A549 (cell line): ENCODE data around the gene MYOG. TPM values are rescaled to one million over a fixed set of nuclear protein-coding genes. Genes with fewer than 3 reads are reported as not detected.

Experiments
- ATAC-seq, 2 experiments: fragments of 200-7000 bp in 1 of 2; fragments of >200 bp in 1 of 2; cut with Nextera tagmentation in 1 of 2; cut with Tn5 transposase in 1 of 2; 3 replicates each; pipeline versions ENCODE4 v1.8.0 to v1.9.1; 2018 to 2020; ENCODE audit warnings: mild to moderate bottlenecking in 1 of 2, moderate library complexity in 1 of 2
- CTCF ChIA-PET: fragments of 300-600 bp; sonication (Branson Sonifier 250); formaldehyde crosslinking; extraction: SDS; loops from one replicate; lab custom pipeline; 2021; ENCODE audit warnings: antibody characterized with exemption, inconsistent platforms; lab: Yijun Ruan, JAX
- POLR2A ChIA-PET: fragments of 350-600 bp; formaldehyde crosslinking; extraction: SDS; loops from one replicate; lab custom pipeline; 2021; ENCODE audit warnings: antibody characterized with exemption, inconsistent platforms; lab: Yijun Ruan, JAX
- DNase-seq, 2 experiments: peaks; one replicate each; pipeline versions ENCODE4 v3.0.0 to v3.0.0-alpha.2; 2011 to 2016; ENCODE audit warnings: low read depth in 1 of 2, low spot score in 1 of 2
- FAIRE-seq: peaks from 2 replicates; lab custom pipeline; 2011; peaks lifted over from hg19 to GRCh38; lab: Jason Lieb, UNC
- H3K27ac ChIP-seq, 2 experiments: fragments of >200 bp; sonication (Bioruptor Twin); formaldehyde crosslinking; 3 replicates each; pipeline ENCODE4 v1.5.1; 2016 to 2017
- H3K4me1 ChIP-seq: fragments of >200 bp; sonication (Bioruptor Twin); formaldehyde crosslinking; 3 replicates; pipeline ENCODE4 v1.6.1; 2016
- H3K4me2 ChIP-seq: fragments of >200 bp; sonication (Bioruptor Twin); formaldehyde crosslinking; 3 replicates; pipeline ENCODE4 v1.6.1; 2016
- H3K4me3 ChIP-seq: fragments of >200 bp; sonication (Bioruptor Twin); formaldehyde crosslinking; 3 replicates; pipeline ENCODE4 v1.5.1; 2016
- H3K9me3 ChIP-seq: fragments of >200 bp; sonication (Bioruptor Twin); formaldehyde crosslinking; 3 replicates; pipeline ENCODE4 v1.6.1; 2016
- CBX2 ChIP-seq: fragments of 200-600 bp; sonication (generic); IDR thresholded peaks from 2 replicates; pipeline ENCODE4 v1.6.1; 2016; ENCODE audit warnings: low read depth, mild to moderate bottlenecking, borderline replicate concordance
- EHMT2 ChIP-seq: fragments of 200-600 bp; sonication (generic); IDR thresholded peaks from 2 replicates; pipeline ENCODE4 v1.6.1; 2016; ENCODE audit warnings: antibody characterized with exemption, low read depth, mild to moderate bottlenecking, moderate library complexity
- ESRRA ChIP-seq: fragments of 150-350 bp; IDR thresholded peaks from 2 replicates; pipeline ENCODE4 v1.6.1; 2014; ENCODE audit warnings: mild to moderate bottlenecking, low read length, borderline replicate concordance
- FOSB ChIP-seq: fragments of 250-450 bp; sonication (Bioruptor Pico); IDR thresholded peaks from 2 replicates; pipeline ENCODE4 v1.5.0; 2020; ENCODE audit warnings: mild to moderate bottlenecking, moderate library complexity
- FOXS1 ChIP-seq: fragments of 250-450 bp; sonication (Bioruptor Pico); IDR thresholded peaks from 2 replicates; pipeline ENCODE4 v1.5.0; 2020; ENCODE audit warnings: mild to moderate bottlenecking, moderate library complexity
- HOXB5 ChIP-seq: fragments of 250-450 bp; sonication (Bioruptor Pico); IDR thresholded peaks from 2 replicates; pipeline ENCODE4 v1.5.0; 2020; ENCODE audit warnings: mild to moderate bottlenecking, moderate library complexity
- PBX3 ChIP-seq: IDR thresholded peaks from 2 replicates; pipeline ENCODE4 v1.6.1; 2012
- POLR2AphosphoS2 ChIP-seq: conservative IDR thresholded peaks from 2 replicates; pipeline ENCODE4 v1.6.1; 2012; ENCODE audit warnings: low read length, improper control_type of control experiment, inconsistent platforms
- SREBF2 ChIP-seq: fragments of 450-650 bp; IDR thresholded peaks from 2 replicates; pipeline ENCODE4 v1.6.1; 2014; ENCODE audit warnings: mild to moderate bottlenecking, moderate library complexity
- TFCP2L1 ChIP-seq: fragments of 250-450 bp; sonication (Bioruptor Pico); IDR thresholded peaks from 2 replicates; pipeline ENCODE4 v1.5.0; 2021; ENCODE audit warnings: mild to moderate bottlenecking
- ZC3H11A ChIP-seq: fragments of 450-650 bp; IDR thresholded peaks from 2 replicates; pipeline ENCODE4 v1.6.1; 2014; ENCODE audit warnings: antibody characterized with exemption, mild to moderate bottlenecking
- ZSCAN20 ChIP-seq: fragments of 250-450 bp; sonication (Bioruptor Pico); IDR thresholded peaks from 2 replicates; pipeline ENCODE4 v1.8.0; 2022; ENCODE audit warnings: mild to moderate bottlenecking, moderate library complexity
- WGBS: methylation state at CpG from one replicate; pipeline ENCODE4 v1.1.6; 2017; ENCODE audit errors: missing lambda C conversion rate; 5-methylcytosine and 5-hydroxymethylcytosine counted together
- polyA plus RNA-seq, 4 experiments: library from polyadenylated mRNA; depleted of rRNA in 3 of 4; stranded (reverse); fragments of >200 nt; fragmentation: RNase III in 1 of 4; extraction: RNeasy Plus Mini Kit Qiagen cat#74134 plus additional on column Dnase treatment in 1 of 4; gene quantifications; 2 replicates in 3 of 4; 3 replicates in 1 of 4; pipeline ENCODE4 v1.2.3, GENCODE V29; 2011 to 2017
- TF ChIP-seq, protein P1 (sequence below): IDR thresholded peaks from 2 replicates; pipeline ENCODE4 v1.6.1; 2012
- TF ChIP-seq, protein P2 (sequence below): IDR thresholded peaks from 2 replicates; pipeline ENCODE4 v1.6.1; 2012; ENCODE audit warnings: low read depth, borderline replicate concordance
- TF ChIP-seq, protein P3 (sequence below): fragments of 200-600 bp; sonication (generic); IDR thresholded peaks from 2 replicates; pipeline ENCODE4 v1.6.1; 2016; ENCODE audit warnings: antibody characterized with exemption, mild to moderate bottlenecking, moderate library complexity

MYOG gene
- polyA plus RNA-seq, 2 of the 4 experiments (the other 2 are of a cell fraction), result not detected

- POLR2A ChIA-PET, result no interaction called here
- no peak for FAIRE-seq
- Histone ChIP-seq H3K4me2 (no peak overlapping the region), H3K4me1 (peaks cover 15% of the 10 kb centered on the region; the same call in 2 of the 3 replicates), H3K27ac (no peak overlapping the region), H3K9me3 (no peaks in the 10 kb centered on the region), H3K4me3 (no peak overlapping the region)
- CTCF ChIA-PET, result interaction anchor here (0.9 to 25.2 kb wide), 7 partner anchors 7 to 235 kb away, joined by 3 to 452 read pairs (median 188); partner anchors contain the start of genes ADORA1, MYBPH and PPFIA4
- TF ChIP-seq, protein P1, sequence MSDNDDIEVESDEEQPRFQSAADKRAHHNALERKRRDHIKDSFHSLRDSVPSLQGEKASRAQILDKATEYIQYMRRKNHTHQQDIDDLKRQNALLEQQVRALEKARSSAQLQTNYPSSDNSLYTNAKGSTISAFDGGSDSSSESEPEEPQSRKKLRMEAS, result no peak
- TF ChIP-seq, protein P2, sequence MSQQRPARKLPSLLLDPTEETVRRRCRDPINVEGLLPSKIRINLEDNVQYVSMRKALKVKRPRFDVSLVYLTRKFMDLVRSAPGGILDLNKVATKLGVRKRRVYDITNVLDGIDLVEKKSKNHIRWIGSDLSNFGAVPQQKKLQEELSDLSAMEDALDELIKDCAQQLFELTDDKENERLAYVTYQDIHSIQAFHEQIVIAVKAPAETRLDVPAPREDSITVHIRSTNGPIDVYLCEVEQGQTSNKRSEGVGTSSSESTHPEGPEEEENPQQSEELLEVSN, result no peak
- TF ChIP-seq PBX3 (no peak), EHMT2 (no peak), POLR2AphosphoS2 (no peak), FOXS1 (CRISPR knock-in tag) (no peak), TFCP2L1 (CRISPR knock-in tag) (no peak), ESRRA (no peak)
- 60% methylated on average over 10 of the region's 10 CpGs for WGBS
- no peak for ATAC-seq
- no peak for DNase-seq
Observed at GRCh38 chr1:203034422-203035110, 51.2 kb downstream of the MYOG start.

DNA sequence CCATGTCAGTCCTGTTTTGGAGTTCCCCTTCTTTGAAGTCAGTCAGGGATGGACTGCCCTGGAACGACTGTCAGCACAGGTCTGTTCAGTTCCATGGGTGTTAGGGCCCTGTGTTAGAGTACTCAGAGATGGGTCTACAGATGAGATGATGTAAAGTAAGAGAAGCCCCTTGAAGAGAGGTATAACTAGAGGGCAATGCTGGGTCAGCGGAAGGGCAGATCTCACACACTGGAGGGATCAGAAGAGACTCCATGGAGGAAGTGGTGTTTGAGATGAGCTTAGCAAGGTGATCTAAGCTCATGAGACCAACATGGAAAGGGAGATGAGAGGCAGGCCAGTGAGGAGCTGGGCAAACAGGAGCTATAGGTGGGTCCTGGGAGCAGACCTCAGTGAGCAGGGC lies 51.9 kb downstream of the MYOG start:
- FAIRE-seq (no peak), ATAC-seq (no peak), DNase-seq (no peak)
- Histone ChIP-seq H3K4me2 (no peak overlapping the region), H3K4me3 (no peak overlapping the region), H3K9me3 (no peaks in the 10 kb centered on the region), H3K27ac (no peak overlapping the region), H3K4me1 (peaks cover 13% of the 10 kb centered on the region; the same call in 2 of the 3 replicates)
- TF ChIP-seq HOXB5 (no peak), ZC3H11A (no peak), CBX2 (no peak), SREBF2 (no peak), PBX3 (no peak), ZSCAN20 (CRISPR knock-in tag) (no peak), FOSB (CRISPR knock-in tag) (no peak)
- TF ChIP-seq, protein P3, sequence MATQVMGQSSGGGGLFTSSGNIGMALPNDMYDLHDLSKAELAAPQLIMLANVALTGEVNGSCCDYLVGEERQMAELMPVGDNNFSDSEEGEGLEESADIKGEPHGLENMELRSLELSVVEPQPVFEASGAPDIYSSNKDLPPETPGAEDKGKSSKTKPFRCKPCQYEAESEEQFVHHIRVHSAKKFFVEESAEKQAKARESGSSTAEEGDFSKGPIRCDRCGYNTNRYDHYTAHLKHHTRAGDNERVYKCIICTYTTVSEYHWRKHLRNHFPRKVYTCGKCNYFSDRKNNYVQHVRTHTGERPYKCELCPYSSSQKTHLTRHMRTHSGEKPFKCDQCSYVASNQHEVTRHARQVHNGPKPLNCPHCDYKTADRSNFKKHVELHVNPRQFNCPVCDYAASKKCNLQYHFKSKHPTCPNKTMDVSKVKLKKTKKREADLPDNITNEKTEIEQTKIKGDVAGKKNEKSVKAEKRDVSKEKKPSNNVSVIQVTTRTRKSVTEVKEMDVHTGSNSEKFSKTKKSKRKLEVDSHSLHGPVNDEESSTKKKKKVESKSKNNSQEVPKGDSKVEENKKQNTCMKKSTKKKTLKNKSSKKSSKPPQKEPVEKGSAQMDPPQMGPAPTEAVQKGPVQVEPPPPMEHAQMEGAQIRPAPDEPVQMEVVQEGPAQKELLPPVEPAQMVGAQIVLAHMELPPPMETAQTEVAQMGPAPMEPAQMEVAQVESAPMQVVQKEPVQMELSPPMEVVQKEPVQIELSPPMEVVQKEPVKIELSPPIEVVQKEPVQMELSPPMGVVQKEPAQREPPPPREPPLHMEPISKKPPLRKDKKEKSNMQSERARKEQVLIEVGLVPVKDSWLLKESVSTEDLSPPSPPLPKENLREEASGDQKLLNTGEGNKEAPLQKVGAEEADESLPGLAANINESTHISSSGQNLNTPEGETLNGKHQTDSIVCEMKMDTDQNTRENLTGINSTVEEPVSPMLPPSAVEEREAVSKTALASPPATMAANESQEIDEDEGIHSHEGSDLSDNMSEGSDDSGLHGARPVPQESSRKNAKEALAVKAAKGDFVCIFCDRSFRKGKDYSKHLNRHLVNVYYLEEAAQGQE, result no peak
- CTCF ChIA-PET, result interaction anchor here (0.9 to 25.2 kb wide), 8 partner anchors 6 to 236 kb away, joined by 3 to 452 read pairs (median 144); partner anchors contain the start of genes ADORA1, MYBPH and PPFIA4
- WGBS, result 50% methylated on average over 2 of the region's 2 CpGs
- POLR2A ChIA-PET, result no interaction called here
